SJCRH30 (cell line): ENCODE results near the gene RDH5. TPM values are rescaled to one million over a fixed set of nuclear protein-coding genes. Genes with fewer than 3 reads are reported as not detected.

Source experiments
- DNase-seq, 2 experiments: peaks; one replicate each; pipeline ENCODE4 v3.0.0-alpha.2; 2015 to 2020
- H3K27ac ChIP-seq: fragments of 250-450 bp; sonication (Bioruptor Pico); 2 replicates; pipeline ENCODE4 v1.5.1; 2020; ENCODE audit warnings: mild to moderate bottlenecking, moderate library complexity
- H3K27me3 ChIP-seq: fragments of 250-450 bp; sonication (Bioruptor Pico); 2 replicates; pipeline ENCODE4 v1.5.1; 2020; ENCODE audit warnings: mild to moderate bottlenecking, moderate library complexity
- H3K36me3 ChIP-seq: fragments of 250-450 bp; sonication (Bioruptor Pico); 2 replicates; pipeline ENCODE4 v1.5.1; 2020; ENCODE audit warnings: mild to moderate bottlenecking, moderate library complexity
- H3K4me1 ChIP-seq: fragments of 250-450 bp; sonication (Bioruptor Pico); 2 replicates; pipeline ENCODE4 v1.5.1; 2020; ENCODE audit warnings: mild to moderate bottlenecking, moderate library complexity
- H3K4me3 ChIP-seq: fragments of 250-450 bp; sonication (Bioruptor Pico); 2 replicates; pipeline ENCODE4 v1.5.1; 2020; ENCODE audit warnings: mild to moderate bottlenecking, moderate library complexity
- H3K9me3 ChIP-seq: fragments of 250-450 bp; sonication (Bioruptor Pico); replicated peaks from 2 replicates; pipeline ENCODE4 v1.5.1; 2020; ENCODE audit warnings: mild to moderate bottlenecking, moderate library complexity
- total RNA-seq: library from RNA; depleted of rRNA; stranded (reverse); fragments of >200 nt; shearing (Covaris generic); gene quantifications from 2 replicates; pipeline ENCODE4 v1.2.3, GENCODE V29; 2014

The RDH5 gene
- total RNA-seq, 1 experiment from 2014 or later = 2.5 TPM

- H3K27me3 ChIP-seq = no peaks in the 10 kb centered on the region
- H3K9me3 ChIP-seq = no peaks in the 10 kb centered on the region
- 0 out of 2 replicates have a peak overlapping the region, but pooled peaks have one; percentile 54 for H3K27ac ChIP-seq
- peak; percentile 65 to 81 for DNase-seq
- peak overlapping the region; percentile 57 for H3K4me3 ChIP-seq
- H3K36me3 ChIP-seq = no peaks in the 10 kb centered on the region
- H3K4me1 ChIP-seq = peaks cover 10% of the 10 kb centered on the region; the same call in 1 of the 2 replicates
Measured at GRCh38 chr12:55736780-55737580, 16.8 kb downstream of the RDH5 start.

- Histone ChIP-seq H3K9me3 (no peaks in the 10 kb centered on the region), H3K4me3 (peak overlapping the region; percentile 57), H3K27ac (peak overlapping the region; percentile 54), H3K4me1 (peaks cover 10% of the 10 kb centered on the region; the same call in 1 of the 2 replicates), H3K36me3 (no peaks in the 10 kb centered on the region), H3K27me3 (no peaks in the 10 kb centered on the region)
- DNase-seq = peak in 1 of 2 experiments; percentile 33
Measured at GRCh38 chr12:55737581-55738122, 17.5 kb downstream of the RDH5 start.

GRCh38 chr12:55738123-55739024 lies 18.2 kb downstream of the RDH5 start:
- Histone ChIP-seq H3K4me1 (peaks cover 10% of the 10 kb centered on the region; the same call in 1 of the 2 replicates), H3K36me3 (no peaks in the 10 kb centered on the region), H3K27me3 (no peaks in the 10 kb centered on the region), H3K4me3 (peak overlapping the region; percentile 57), H3K27ac (peak overlapping the region; percentile 54), H3K9me3 (no peaks in the 10 kb centered on the region)
- peak; percentile 88 to 93 for DNase-seq

GRCh38 chr12:55739025-55739378 lies 18.8 kb downstream of the RDH5 start:
- Histone ChIP-seq H3K9me3 (no peaks in the 10 kb centered on the region), H3K36me3 (no peaks in the 10 kb centered on the region), H3K27me3 (no peaks in the 10 kb centered on the region), H3K4me1 (peaks cover 10% of the 10 kb centered on the region; the same call in 1 of the 2 replicates), H3K27ac (no peak overlapping the region), H3K4me3 (peak overlapping the region; percentile 57)
- no peak for DNase-seq

- no peak for DNase-seq
- peaks cover 15% of the 10 kb centered on the region for H3K4me1 ChIP-seq
- H3K27ac ChIP-seq = no peak overlapping the region
- H3K27me3 ChIP-seq = no peaks in the 10 kb centered on the region
- H3K36me3 ChIP-seq = no peaks in the 10 kb centered on the region
- H3K9me3 ChIP-seq = no peaks in the 10 kb centered on the region
- peak overlapping the region; percentile 46 for H3K4me3 ChIP-seq
Measured at GRCh38 chr12:55741931-55742680, 21.9 kb downstream of the RDH5 start.

GRCh38 chr12:55742719-55743405 lies 22.7 kb downstream of the RDH5 start, which contains the start of gene GDF11:
Gene GDF11 (plus strand): TSS chr12:55743122. CDS start chr12:55743317, 195 bp downstream.
- DNase-seq = peak; percentile 79 to 83
- H3K27me3 ChIP-seq = no peaks in the 10 kb centered on the region
- H3K4me1 ChIP-seq = peaks cover 8% of the 10 kb centered on the region
- H3K27ac ChIP-seq = no peak within 1 kb of the TSS; the same call in 1 of the 2 replicates
- H3K36me3 ChIP-seq = 0 out of 2 replicates have a peak, but pooled peaks cover 3% of the 10 kb centered on the region
- no peaks in the 10 kb centered on the region for H3K9me3 ChIP-seq
- H3K4me3 ChIP-seq = peak within 1 kb of the TSS; percentile 68

GRCh38 chr12:55743406-55744339 lies 23.5 kb downstream of the RDH5 start:
- H3K4me1 ChIP-seq = peaks cover 7% of the 10 kb centered on the region
- DNase-seq = peak; percentile 57 to 65
- 0 out of 2 replicates have a peak, but pooled peaks cover 3% of the 10 kb centered on the region for H3K36me3 ChIP-seq
- no peaks in the 10 kb centered on the region for H3K27me3 ChIP-seq
- peak overlapping the region; percentile 68 for H3K4me3 ChIP-seq
- no peaks in the 10 kb centered on the region for H3K9me3 ChIP-seq
- no peak overlapping the region; the same call in 1 of the 2 replicates for H3K27ac ChIP-seq

- no peak overlapping the region for H3K27ac ChIP-seq
Measured at GRCh38 chr12:55744340-55745030, 24.3 kb downstream of the RDH5 start.

GRCh38 chr12:55745361-55746173 lies 25.4 kb downstream of the RDH5 start:
- Histone ChIP-seq H3K36me3 (0 out of 2 replicates have a peak, but pooled peaks cover 7% of the 10 kb centered on the region), H3K27me3 (no peaks in the 10 kb centered on the region), H3K27ac (no peak overlapping the region), H3K4me3 (peak overlapping the region; percentile 33), H3K9me3 (no peaks in the 10 kb centered on the region), H3K4me1 (peaks cover 7% of the 10 kb centered on the region)
- DNase-seq = peak; percentile 32 to 74

More at GRCh38 chr12:55744340-55745030, 24.3 kb downstream of the RDH5 start:
- peaks cover 7% of the 10 kb centered on the region for H3K4me1 ChIP-seq
- no peaks in the 10 kb centered on the region for H3K27me3 ChIP-seq
- no peaks in the 10 kb centered on the region for H3K9me3 ChIP-seq
- DNase-seq = peak in 1 of 2 experiments; percentile 29
- peak overlapping the region; percentile 68 for H3K4me3 ChIP-seq
- H3K36me3 ChIP-seq = 0 out of 2 replicates have a peak, but pooled peaks cover 7% of the 10 kb centered on the region

- H3K4me1 ChIP-seq = peaks cover 7% of the 10 kb centered on the region
- peaks cover 12% of the 10 kb centered on the region; the same call in 1 of the 2 replicates for H3K36me3 ChIP-seq
- H3K27ac ChIP-seq = no peak overlapping the region
- no peak for DNase-seq
- no peak overlapping the region for H3K4me3 ChIP-seq
- no peaks in the 10 kb centered on the region for H3K27me3 ChIP-seq
- H3K9me3 ChIP-seq = no peaks in the 10 kb centered on the region
Measured at GRCh38 chr12:55746174-55746912, 26.1 kb downstream of the RDH5 start.

GRCh38 chr12:55746913-55747231 lies 26.7 kb downstream of the RDH5 start:
- H3K9me3 ChIP-seq = no peaks in the 10 kb centered on the region
- peaks cover 12% of the 10 kb centered on the region for H3K36me3 ChIP-seq
- no peak for DNase-seq
- H3K4me1 ChIP-seq = peaks cover 7% of the 10 kb centered on the region
- H3K4me3 ChIP-seq = no peak overlapping the region
- no peak overlapping the region for H3K27ac ChIP-seq
- no peaks in the 10 kb centered on the region for H3K27me3 ChIP-seq
